ENCODE data around the gene SERPINA5.
"Not testable (repeated sequence)": the region's sequence is repeated elsewhere in the genome, so short reads cannot be mapped to it uniquely, and the experiment has no call there.

The SERPINA5 gene

DNA sequence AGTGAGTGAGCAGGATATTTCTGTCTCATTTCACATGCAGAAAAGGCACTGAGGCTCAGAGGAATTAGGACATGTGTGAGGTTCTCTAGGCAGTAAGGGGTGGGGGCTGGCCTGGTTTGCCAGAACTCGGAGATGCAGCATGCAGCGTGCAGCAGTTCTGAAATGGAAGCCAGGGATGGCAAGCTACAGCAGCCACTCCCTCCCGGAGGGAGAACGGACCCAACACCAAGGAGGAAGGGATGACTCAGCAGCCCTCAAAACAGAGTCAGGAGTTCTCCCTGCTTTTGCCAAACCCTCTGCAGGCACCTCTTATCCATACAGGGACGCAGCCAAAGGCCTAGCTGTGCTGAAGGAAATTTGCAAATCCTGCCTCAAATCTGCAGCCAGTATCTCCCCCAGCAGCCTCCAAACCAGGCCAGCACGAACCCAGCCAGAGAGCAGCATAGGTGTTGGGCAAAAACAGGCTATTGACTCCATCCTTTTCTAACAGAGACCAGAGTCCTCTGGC lies 20.7 kb downstream of the SERPINA5 start:
- DNase-seq (ENCODE audit: low read depth): no peak

DNA sequence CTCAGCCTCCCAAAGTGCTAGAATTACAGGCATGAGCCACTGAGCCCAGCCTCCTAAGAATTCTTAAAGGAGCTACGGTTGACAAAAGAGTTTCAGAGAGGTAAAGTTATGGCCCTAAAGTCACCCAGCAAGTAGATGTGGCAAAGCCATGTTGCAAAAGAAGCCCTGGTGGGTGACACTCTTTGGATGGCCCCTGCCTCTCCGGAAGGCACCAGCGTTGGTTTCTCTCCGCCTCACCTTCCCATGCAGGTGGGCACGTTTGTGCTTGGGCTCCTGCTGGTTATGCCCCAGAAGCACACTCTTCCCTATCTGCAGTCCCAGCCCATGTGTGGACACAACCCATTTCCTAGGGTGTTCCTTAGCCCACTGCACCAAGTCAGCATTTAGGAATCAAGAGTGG lies 21.5 kb downstream of the SERPINA5 start:
- no peak for DNase-seq (ENCODE audit: low read depth)

DNA sequence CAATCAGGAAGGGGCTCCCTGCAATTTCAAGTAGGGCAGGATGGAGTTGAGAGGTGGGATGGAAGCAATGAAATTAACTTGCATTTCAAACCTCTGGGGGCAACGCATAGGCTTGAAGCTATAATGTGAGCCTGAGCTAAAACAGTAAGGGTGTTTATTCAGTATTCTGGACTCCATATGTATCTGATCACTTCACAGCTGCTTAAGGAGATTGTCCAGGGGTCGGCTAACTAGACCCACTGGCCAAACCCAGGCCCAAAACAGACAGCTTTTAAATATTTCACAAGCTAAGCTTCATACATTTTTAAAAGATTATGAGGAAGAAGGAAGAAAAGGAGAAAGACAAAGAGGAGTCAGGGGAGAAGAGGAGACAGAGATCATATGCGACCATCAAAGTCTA lies 24.1 kb downstream of the SERPINA5 start:
- no peak for DNase-seq (ENCODE audit: low read depth)

GRCh38 chr14:94608966-94609365 lies 27.7 kb downstream of the SERPINA5 start:
- not testable (repeated sequence) for DNase-seq (ENCODE audit: low read depth)

- no peak for DNase-seq (ENCODE audit: low read depth)
Observed at GRCh38 chr14:94611179-94611578, 30.0 kb downstream of the SERPINA5 start.

GRCh38 chr14:94612174-94612573 lies 30.9 kb downstream of the SERPINA5 start, which contains the start of gene SERPINA3:
TSS of gene SERPINA3 (plus strand) at chr14:94612391. CDS start at chr14:94614442, 2,051 bp downstream.
- no peak for DNase-seq (ENCODE audit: low read depth)

DNA sequence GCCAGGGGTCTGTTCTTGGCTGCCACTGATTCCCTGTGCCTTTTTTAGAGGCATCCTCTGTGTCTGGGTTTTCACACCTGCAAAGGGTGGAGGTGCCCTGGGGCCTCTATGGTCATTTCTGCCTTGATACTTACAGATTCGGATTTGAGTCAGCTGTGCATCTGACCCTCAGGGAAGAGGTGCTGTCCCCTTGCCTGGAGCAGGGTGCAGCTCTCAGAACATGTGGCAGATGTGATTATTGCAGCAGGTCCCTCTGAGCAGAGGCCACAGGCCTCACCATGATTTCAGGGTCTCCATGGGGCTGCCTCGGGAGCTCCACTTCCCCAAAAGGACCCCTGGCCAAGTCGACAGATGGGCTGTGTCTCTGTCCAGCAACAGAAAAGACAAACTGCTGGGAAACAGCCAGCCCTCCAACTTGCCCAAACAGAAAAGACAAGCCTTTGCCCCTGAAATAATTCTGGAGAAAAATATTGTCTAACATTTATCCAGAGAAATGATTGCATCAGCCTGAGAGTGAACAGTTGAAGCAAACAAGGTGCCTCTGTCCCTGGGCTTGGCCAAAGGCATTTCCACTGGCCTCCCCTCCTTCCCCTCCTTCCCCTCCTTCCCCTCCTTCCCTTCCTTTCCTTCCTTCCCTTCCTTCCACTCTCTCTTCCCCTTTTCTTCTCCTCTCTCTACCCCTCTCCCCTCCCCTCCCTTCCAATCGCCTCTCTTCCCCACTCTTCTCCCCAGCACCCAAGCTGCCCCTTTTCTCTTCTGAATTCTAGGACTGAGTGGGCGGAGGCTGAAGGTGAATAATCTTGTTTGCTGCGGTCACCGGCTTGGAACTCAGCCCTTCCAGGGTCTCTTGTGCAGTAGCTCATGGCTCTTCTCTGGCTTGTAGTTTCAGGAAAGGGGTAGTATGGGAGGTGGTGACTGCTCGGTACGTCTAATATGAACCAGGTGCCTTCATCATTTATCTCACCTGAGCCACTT lies 31.6 kb downstream of the SERPINA5 start:
- DNase-seq (ENCODE audit: low read depth): no peak

DNA sequence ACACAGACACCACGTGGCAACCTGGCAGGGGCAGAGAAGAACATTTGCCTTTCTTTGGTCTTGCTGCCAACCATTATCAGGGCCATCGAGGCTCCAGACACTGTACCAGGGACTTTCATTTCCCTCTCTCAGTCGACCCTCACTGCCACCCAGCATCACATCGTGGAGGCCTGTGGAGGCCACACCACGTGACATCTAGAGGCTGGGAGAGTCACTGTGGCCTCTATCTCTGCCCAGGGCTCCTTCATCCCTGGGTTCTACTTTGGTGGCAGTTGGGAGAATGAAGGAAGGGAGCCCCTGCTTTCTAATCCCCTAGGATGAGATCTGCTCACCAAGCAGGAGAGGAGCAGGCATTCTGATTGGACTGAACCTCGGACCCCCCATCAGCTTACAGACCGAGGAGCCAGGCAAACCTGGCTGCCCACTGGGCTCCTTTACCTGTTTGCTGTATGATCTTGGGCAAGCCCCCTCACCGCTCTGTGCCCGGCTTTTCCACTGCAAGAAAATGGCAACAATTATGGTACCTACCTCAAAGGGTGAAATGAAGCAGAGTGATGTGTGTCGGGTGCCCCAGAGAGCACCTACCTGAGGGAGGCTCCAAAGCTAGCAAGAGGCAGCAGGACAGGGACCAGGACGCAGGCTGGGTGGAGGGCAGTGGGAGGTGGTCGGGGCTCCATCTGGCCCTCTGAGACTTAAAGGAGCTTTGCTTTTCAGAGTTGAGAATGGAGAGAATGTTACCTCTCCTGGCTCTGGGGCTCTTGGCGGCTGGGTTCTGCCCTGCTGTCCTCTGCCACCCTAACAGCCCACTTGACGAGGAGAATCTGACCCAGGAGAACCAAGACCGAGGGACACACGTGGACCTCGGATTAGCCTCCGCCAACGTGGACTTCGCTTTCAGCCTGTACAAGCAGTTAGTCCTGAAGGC lies 32.8 kb downstream of the SERPINA5 start:
- DNase-seq (ENCODE audit: low read depth): no peak

GRCh38 chr14:94614802-94615201 lies 33.6 kb downstream of the SERPINA5 start:
- no peak for DNase-seq (ENCODE audit: low read depth)

GRCh38 chr14:94615254-94615653 lies 34.0 kb downstream of the SERPINA5 start:
- no peak for DNase-seq (ENCODE audit: low read depth)

- DNase-seq (ENCODE audit: low read depth): no peak
Observed at GRCh38 chr14:94615823-94616570, 34.8 kb downstream of the SERPINA5 start.

DNA sequence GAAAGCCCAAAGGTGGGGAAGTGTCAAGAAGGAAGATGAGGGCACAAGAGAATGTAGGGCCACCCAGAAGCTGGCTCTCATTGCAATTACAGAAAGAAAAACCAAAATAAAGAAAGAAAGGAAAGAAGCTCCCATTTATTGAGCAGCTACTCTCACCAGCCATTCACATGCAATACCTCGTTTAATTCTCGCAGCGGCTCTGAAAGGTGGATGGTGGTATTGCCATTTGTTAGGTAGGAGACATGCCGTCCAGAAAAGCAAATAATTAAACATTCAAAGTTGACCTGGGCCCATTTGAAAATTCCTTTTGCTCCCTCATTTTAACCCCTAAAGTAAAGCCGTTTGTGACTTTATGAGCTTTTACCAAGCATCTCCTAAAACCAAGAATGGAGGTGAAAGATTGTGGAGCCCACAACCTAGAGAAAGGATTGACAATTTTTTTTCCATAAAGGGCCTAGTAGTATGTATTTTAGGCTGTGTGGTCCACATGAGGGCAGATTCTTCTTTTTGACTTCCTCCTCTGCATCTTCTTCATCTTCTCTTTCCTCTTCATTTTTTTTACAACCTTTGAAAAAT lies 36.2 kb downstream of the SERPINA5 start:
- no peak for DNase-seq (ENCODE audit: low read depth)

DNA sequence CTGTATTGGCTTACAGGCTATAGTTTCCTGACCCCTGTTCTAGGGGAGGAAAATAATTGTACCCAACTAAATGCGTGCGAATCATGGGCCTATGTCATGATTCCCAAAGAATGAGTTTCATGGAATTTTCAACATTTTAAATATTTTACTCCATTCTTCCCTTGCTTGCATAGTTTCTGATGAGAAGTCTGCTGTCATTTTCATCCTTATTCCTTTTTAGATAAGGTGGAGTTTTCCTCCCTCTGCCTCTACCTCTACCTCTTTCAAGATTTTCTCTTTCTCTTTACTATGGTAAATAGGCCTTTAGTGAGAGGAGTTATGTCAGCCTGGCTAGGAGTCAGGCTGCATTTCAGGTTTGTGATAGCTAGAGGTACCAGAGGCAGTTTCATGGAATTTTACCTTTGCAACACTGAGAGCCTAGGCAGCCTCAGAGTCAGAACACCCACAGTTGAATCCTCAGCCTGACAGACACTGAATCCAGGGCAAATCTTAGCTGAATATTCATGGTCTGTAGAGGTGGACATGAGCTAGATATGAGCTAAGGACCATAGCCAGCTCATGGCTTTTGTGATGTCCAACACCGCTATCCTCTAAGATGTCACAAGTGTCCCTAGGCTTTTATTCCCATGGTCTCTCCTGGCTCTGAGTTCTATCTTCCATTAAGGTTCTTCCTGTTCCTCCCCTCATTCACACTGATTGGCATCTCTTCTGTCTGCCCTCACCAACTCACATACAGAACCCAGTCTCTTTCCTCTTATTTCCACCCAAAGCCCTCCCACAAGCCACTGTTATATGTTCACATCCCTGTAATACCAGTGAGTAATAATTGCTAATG lies 37.0 kb downstream of the SERPINA5 start:
- DNase-seq (ENCODE audit: low read depth): no peak

GRCh38 chr14:94619297-94619696 lies 38.1 kb downstream of the SERPINA5 start:
- DNase-seq (ENCODE audit: low read depth): no peak

GRCh38 chr14:94620597-94620996 lies 39.4 kb downstream of the SERPINA5 start:
- DNase-seq (ENCODE audit: low read depth): no peak

- DNase-seq (ENCODE audit: low read depth): no peak
Observed at GRCh38 chr14:94621358-94622134, 40.3 kb downstream of the SERPINA5 start.

DNA sequence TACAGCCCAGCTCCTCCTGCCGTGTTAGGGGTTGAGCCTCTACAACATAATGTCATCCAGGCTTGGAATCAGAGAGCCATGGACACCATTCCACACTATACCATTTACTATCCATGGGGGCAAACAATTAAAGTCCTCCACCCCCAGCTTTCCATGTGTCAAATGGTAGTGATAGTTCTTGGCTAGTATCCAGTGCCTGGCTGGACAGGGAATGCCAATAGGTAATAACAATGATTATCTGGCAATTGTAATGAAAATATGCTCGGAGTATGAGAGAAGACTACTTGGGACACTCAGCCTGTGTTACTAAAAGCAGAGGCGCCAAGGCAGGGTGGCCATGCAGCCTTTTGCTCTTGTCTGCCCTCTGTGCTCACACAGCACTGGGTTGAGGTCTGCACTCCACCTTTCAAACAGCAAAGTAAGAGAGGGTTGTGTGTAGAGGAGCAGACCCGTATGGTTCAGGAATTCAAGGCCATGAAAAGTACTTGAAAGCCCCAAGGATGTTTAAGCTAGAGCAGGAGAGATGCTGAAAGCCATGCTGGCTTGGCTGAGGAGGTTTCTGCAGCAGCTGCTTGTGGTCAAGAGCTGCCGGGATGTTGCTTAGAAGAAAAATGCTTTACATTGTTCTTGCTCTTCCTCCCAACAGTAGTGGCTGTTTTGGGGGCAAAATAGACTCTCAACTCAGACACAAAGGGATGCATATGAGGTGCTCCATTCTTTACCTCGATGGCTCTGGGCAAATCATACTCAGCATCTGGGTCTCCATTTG lies 41.6 kb downstream of the SERPINA5 start:
- DNase-seq (ENCODE audit: low read depth): no peak

GRCh38 chr14:94623422-94623809 lies 42.2 kb downstream of the SERPINA5 start:
- DNase-seq (ENCODE audit: low read depth): no peak
